GM12878 (cell line): ENCODE results near the gene RRH. TPM values are rescaled to one million over a fixed set of nuclear protein-coding genes. Genes with fewer than 3 reads are reported as not detected.

Experiments used
- ATAC-seq: fragments of 200-7000 bp; cut with Tn5 transposase; 3 replicates; pipeline ENCODE4 v1.9.1; 2020; ENCODE audit warnings: mild to moderate bottlenecking, moderate library complexity
- BruUV-seq: library from RNA; stranded (reverse); fragments of 400-500 nt; replicated peaks from 2 replicates; lab custom pipeline; 2021; lab: Mats Ljungman, UMichigan
- CTCF ChIA-PET: fragments of 300-600 bp; sonication (Branson Sonifier 250); formaldehyde crosslinking; extraction: SDS; loops from one replicate; lab custom pipeline; 2021; ENCODE audit warnings: inconsistent platforms; lab: Yijun Ruan, JAX
- POLR2A ChIA-PET: fragments of 350-600 bp; formaldehyde crosslinking; extraction: SDS; loops from one replicate; lab custom pipeline; 2021; ENCODE audit warnings: inconsistent platforms; lab: Charles Lee
- RAD21 ChIA-PET: fragments of 300-600 bp; sonication (Branson Sonifier 250); formaldehyde crosslinking; loops from one replicate; lab custom pipeline; 2023; ENCODE audit warnings: antibody characterized with exemption; ENCODE audit not compliant: unreplicated experiment; lab: Charles Lee
- SMC1A ChIA-PET: fragments of 300-600 bp; sonication (Branson Sonifier 250); formaldehyde crosslinking; loops from one replicate; lab custom pipeline; 2023; ENCODE audit not compliant: unreplicated experiment, uncharacterized antibody; lab: Charles Lee
- DNase-seq: peaks from one replicate; pipeline ENCODE4 v3.0.0-alpha.2; 2011; ENCODE audit warnings: low read depth, low spot score
- FAIRE-seq: peaks from 3 replicates; lab custom pipeline; 2011; peaks lifted over from hg19 to GRCh38; lab: Jason Lieb, UNC
- H2AFZ ChIP-seq: 2 replicates; pipeline ENCODE4 v1.6.0; 2011; ENCODE audit warnings: low read depth, low read length, control low read depth; ENCODE audit not compliant: control insufficient read depth
- H3K27ac ChIP-seq: 2 replicates; pipeline ENCODE4 v1.5.1; 2011; ENCODE audit warnings: control low read depth; ENCODE audit not compliant: control insufficient read depth, insufficient read depth
- H3K27me3 ChIP-seq, 2 experiments: replicated peaks in 1 of 2; 2 replicates each; pipeline versions ENCODE4 v1.6.0 to v1.6.1; 2011; ENCODE audit warnings: low read length in 1 of 2; ENCODE audit not compliant: control insufficient read depth in 2 of 2, insufficient read depth in 2 of 2
- H3K36me3 ChIP-seq, 2 experiments: 2 replicates each; pipeline ENCODE4 v1.5.1; 2011; ENCODE audit warnings: low read length in 1 of 2; ENCODE audit not compliant: control insufficient read depth in 2 of 2, insufficient read depth in 2 of 2
- H3K4me1 ChIP-seq: 2 replicates; pipeline ENCODE4 v1.6.1; 2011; ENCODE audit warnings: mild to moderate bottlenecking, low read length, moderate library complexity, mixed read lengths; ENCODE audit not compliant: control insufficient read depth, insufficient read depth
- H3K4me2 ChIP-seq: 2 replicates; pipeline ENCODE4 v1.6.0; 2011; ENCODE audit warnings: control low read depth; ENCODE audit not compliant: control insufficient read depth, insufficient read depth
- H3K4me3 ChIP-seq: fragments of 200-600 bp; sonication (generic); 2 replicates; pipeline ENCODE4 v1.5.1; 2016
- H3K79me2 ChIP-seq: 2 replicates; pipeline ENCODE4 v1.6.0; 2011; ENCODE audit warnings: low read length; ENCODE audit not compliant: control insufficient read depth, insufficient read depth
- H3K9ac ChIP-seq: 2 replicates; pipeline ENCODE4 v1.8.0; 2011; ENCODE audit warnings: low read length, control low read depth, mixed read lengths; ENCODE audit not compliant: control insufficient read depth, insufficient read depth
- H3K9me3 ChIP-seq: replicated peaks from 3 replicates; pipeline ENCODE4 v1.5.1; 2011; ENCODE audit warnings: mild to moderate bottlenecking, low read length; ENCODE audit not compliant: control insufficient read depth, insufficient read depth
- H4K20me1 ChIP-seq: 2 replicates; pipeline ENCODE4 v1.6.0; 2011; ENCODE audit not compliant: control insufficient read depth, insufficient read depth
- CBX3 ChIP-seq: fragments of 200-600 bp; sonication (generic); IDR thresholded peaks from 2 replicates; pipeline ENCODE4 v1.6.1; 2016; ENCODE audit warnings: low read depth, borderline replicate concordance
- CREB1 ChIP-seq: IDR thresholded peaks from 2 replicates; pipeline ENCODE4 v1.6.1; 2012; ENCODE audit warnings: low read depth, mild to moderate bottlenecking, inconsistent platforms
- ESRRA ChIP-seq: IDR thresholded peaks from 2 replicates; pipeline ENCODE4 v1.6.1; 2012; ENCODE audit warnings: mild to moderate bottlenecking, low read length, improper control_type of control experiment
- FOXK2 ChIP-seq: fragments of 450-650 bp; IDR thresholded peaks from 2 replicates; pipeline ENCODE4 v1.6.1; 2017; ENCODE audit warnings: mild to moderate bottlenecking, moderate library complexity
- GABPA ChIP-seq: IDR thresholded peaks from 2 replicates; pipeline ENCODE4 v1.6.1; 2014; ENCODE audit warnings: antibody characterized with exemption, low read depth, mild to moderate bottlenecking, inconsistent platforms
- IRF4 ChIP-seq: IDR thresholded peaks from 2 replicates; pipeline ENCODE4 v1.6.1; 2011; ENCODE audit warnings: low read depth, low read length
- JUND ChIP-seq: IDR thresholded peaks from 2 replicates; pipeline ENCODE4 v1.6.1; 2012; ENCODE audit warnings: low read depth, mild to moderate bottlenecking, low read length, improper control_type of control experiment, moderate library complexity
- MXI1 ChIP-seq: fragments of 150-350 bp; IDR thresholded peaks from 2 replicates; pipeline ENCODE4 v1.6.1; 2011; ENCODE audit warnings: low read depth, mild to moderate bottlenecking, inconsistent platforms, low read length, improper control_type of control experiment
- NBN ChIP-seq: fragments of 450-650 bp; IDR thresholded peaks from 2 replicates; pipeline ENCODE4 v1.6.1; 2016
- NFIC ChIP-seq: IDR thresholded peaks from 2 replicates; pipeline ENCODE4 v1.6.1; 2012; ENCODE audit warnings: low read depth, mild to moderate bottlenecking, inconsistent platforms, low read length, moderate library complexity
- POLR2A ChIP-seq: IDR thresholded peaks from 2 replicates; pipeline ENCODE4 v1.6.1; 2011; ENCODE audit warnings: low read depth, mild to moderate bottlenecking, low read length
- POU2F2 ChIP-seq: IDR thresholded peaks from 3 replicates; pipeline ENCODE4 v1.6.1; 2011; ENCODE audit warnings: low read depth, mild to moderate bottlenecking, low read length, borderline replicate concordance
- RBBP5 ChIP-seq: fragments of 200-600 bp; sonication (generic); conservative IDR thresholded peaks from 2 replicates; pipeline ENCODE4 v1.6.1; 2016
- SUPT20H ChIP-seq: IDR thresholded peaks from 2 replicates; pipeline ENCODE4 v1.6.1; 2011; ENCODE audit warnings: low read depth, mild to moderate bottlenecking, low read length, moderate library complexity, borderline replicate concordance; ENCODE audit not compliant: control insufficient read depth
- ZZZ3 ChIP-seq: IDR thresholded peaks from 2 replicates; pipeline ENCODE4 v1.6.1; 2011; ENCODE audit warnings: low read depth; ENCODE audit not compliant: control insufficient read depth, insufficient read length
- WGBS: methylation state at CpG from one replicate; pipeline ENCODE4 v1.1.6; 2016; ENCODE audit warnings: low lambda C conversion rate; ENCODE audit not compliant: insufficient replicate concordance, insufficient coverage; ENCODE audit errors: missing lambda C conversion rate; 5-methylcytosine and 5-hydroxymethylcytosine counted together
- in situ Hi-C: fragments of 300-500 bp; cut with MboI; formaldehyde crosslinking; loops from 9 replicates; pipeline ENCODE4 v1.14.3; 2018; ENCODE audit warnings: mixed read lengths
- intact Hi-C: fragments of 100-400 bp; cut with micrococcal nuclease; formaldehyde crosslinking; loops from one replicate; pipeline ENCODE4 v1.14.2; 2022; ENCODE audit not compliant: unreplicated experiment
- polyA plus RNA-seq, 11 experiments: library from polyadenylated mRNA; depleted of rRNA in 4 of 11; unstranded in 6 of 11; stranded (reverse) in 5 of 11; fragments of >200 nt; fragmentation: Nextera tagmentation in 4 of 11; fragmentation: Illumina TruSeq in 1 of 11; extraction: Ambion mirVana in 4 of 11; extraction: Trizol in 1 of 11; gene quantifications; 1 replicate in 1 of 11; 2 replicates in 10 of 11; pipeline versions ENCODE4 v1.2.1 to v1.2.3, GENCODE V29; 2011 to 2016; ENCODE audit warnings: inconsistent platforms in 2 of 11, missing spikeins in 2 of 11, low read depth in 1 of 11
- total RNA-seq, 4 experiments: library from RNA; depleted of rRNA in 3 of 4; stranded (reverse); fragments of >200 nt in 3 of 4; fragmentation: Illumina TruSeq in 1 of 4; extraction: Trizol in 1 of 4; gene quantifications; 2 replicates each; pipeline versions ENCODE4 v1.2.1 to v1.2.3, GENCODE V29; 2013 to 2021
- TF ChIP-seq, protein P1 (sequence below): fragments of 150-350 bp; IDR thresholded peaks from 2 replicates; pipeline ENCODE4 v1.6.1; 2016; ENCODE audit warnings: low read depth, low read length
- TF ChIP-seq, protein P2 (sequence below): IDR thresholded peaks from 2 replicates; pipeline ENCODE4 v1.6.1; 2012; ENCODE audit warnings: low read depth, low read length, improper control_type of control experiment
- TF ChIP-seq, protein P3 (sequence below): fragments of 450-650 bp; IDR thresholded peaks from 2 replicates; pipeline ENCODE4 v1.6.1; 2017; ENCODE audit warnings: low read depth, mild to moderate bottlenecking, moderate library complexity

The RRH gene
- total and polyA plus RNA-seq, 10 of the 15 experiments (the other 5 are each of a cell fraction or from before 2014, with no cell fraction given), result 0.06 to 0.24 (median 0.12) TPM; not detected in 6

DNA sequence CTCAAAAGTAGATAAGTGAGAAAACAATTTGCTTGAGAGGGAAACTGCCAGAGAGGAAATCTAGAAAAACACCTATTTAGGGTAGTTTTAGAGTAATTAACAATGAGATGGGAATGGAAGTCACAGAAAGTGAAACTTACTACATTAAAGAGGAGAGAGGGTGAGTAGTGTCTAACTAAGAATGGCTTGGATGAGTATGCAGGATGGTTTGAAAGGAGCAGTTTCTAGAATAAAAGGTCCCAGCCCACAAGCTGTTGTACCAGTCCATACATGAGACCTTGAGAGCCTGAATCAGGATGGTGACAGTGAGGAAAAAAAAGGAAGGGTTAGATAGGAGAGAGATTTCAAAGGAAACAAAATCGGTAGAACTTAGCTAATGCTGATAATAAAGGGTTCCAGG is 10.9 kb upstream of the RRH start:
- Histone ChIP-seq H3K9me3 (no peaks in the 10 kb centered on the region), H3K27me3 (no peaks in the 10 kb centered on the region), H3K4me1 (no peaks in the 10 kb centered on the region), H3K4me3 (peak overlapping the region; percentile 96), H3K36me3 (peaks cover 0 to 2% of the 10 kb centered on the region in 2 experiments; a peak in 3 of 4 replicates), H3K79me2 (peaks cover 27% of the 10 kb centered on the region), H4K20me1 (no peaks in the 10 kb centered on the region), H3K4me2 (peak overlapping the region; percentile 80), H2AFZ (no peak overlapping the region), H3K9ac (peak overlapping the region; percentile 89; the same call in 1 of the 2 replicates), H3K27ac (peak overlapping the region; percentile 40)
- ChIA-PET RAD21 (interaction anchor here (0.6 kb wide), 1 partner anchor 133 kb away, joined by 3 read pairs; no protein-coding TSS in a partner anchor), POLR2A (interaction anchor here (0.7 kb wide), 1 partner anchor 86 kb away, joined by 4 read pairs; no protein-coding TSS in a partner anchor), CTCF (interaction anchor here (0.6 to 2.3 kb wide), 4 partner anchors 10 to 384 kb away, joined by 3 to 10 read pairs (median 6); partner anchors contain the start of genes RRH and SEC24B), SMC1A (interaction anchor here (0.7 to 1.3 kb wide), 3 partner anchors 256 to 389 kb away, joined by 3 read pairs; no protein-coding TSS in a partner anchor)
- in situ Hi-C loops, result no loop called here
- ATAC-seq, result 0 out of 3 replicates have a peak, but pooled peaks have one; percentile 5
- WGBS, result 91% methylated on average over 1 of the region's 1 CpG
- BruUV-seq, result no TSS peak
- no peak for DNase-seq
- TF ChIP-seq RBBP5 (no peak), MXI1 (no peak), ESRRA (no peak), JUND (no peak), POLR2A (no peak), FOXK2 (no peak), ZZZ3 (no peak), GABPA (no peak), NBN (no peak), IRF4 (no peak), POU2F2 (no peak), CREB1 (no peak), NFIC (no peak), CBX3 (no peak), SUPT20H (no peak)
- TF ChIP-seq, protein P1, sequence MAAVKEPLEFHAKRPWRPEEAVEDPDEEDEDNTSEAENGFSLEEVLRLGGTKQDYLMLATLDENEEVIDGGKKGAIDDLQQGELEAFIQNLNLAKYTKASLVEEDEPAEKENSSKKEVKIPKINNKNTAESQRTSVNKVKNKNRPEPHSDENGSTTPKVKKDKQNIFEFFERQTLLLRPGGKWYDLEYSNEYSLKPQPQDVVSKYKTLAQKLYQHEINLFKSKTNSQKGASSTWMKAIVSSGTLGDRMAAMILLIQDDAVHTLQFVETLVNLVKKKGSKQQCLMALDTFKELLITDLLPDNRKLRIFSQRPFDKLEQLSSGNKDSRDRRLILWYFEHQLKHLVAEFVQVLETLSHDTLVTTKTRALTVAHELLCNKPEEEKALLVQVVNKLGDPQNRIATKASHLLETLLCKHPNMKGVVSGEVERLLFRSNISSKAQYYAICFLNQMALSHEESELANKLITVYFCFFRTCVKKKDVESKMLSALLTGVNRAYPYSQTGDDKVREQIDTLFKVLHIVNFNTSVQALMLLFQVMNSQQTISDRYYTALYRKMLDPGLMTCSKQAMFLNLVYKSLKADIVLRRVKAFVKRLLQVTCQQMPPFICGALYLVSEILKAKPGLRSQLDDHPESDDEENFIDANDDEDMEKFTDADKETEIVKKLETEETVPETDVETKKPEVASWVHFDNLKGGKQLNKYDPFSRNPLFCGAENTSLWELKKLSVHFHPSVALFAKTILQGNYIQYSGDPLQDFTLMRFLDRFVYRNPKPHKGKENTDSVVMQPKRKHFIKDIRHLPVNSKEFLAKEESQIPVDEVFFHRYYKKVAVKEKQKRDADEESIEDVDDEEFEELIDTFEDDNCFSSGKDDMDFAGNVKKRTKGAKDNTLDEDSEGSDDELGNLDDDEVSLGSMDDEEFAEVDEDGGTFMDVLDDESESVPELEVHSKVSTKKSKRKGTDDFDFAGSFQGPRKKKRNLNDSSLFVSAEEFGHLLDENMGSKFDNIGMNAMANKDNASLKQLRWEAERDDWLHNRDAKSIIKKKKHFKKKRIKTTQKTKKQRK, result no peak
- TF ChIP-seq, protein P2, sequence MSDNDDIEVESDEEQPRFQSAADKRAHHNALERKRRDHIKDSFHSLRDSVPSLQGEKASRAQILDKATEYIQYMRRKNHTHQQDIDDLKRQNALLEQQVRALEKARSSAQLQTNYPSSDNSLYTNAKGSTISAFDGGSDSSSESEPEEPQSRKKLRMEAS, result no peak
- TF ChIP-seq, protein P3, sequence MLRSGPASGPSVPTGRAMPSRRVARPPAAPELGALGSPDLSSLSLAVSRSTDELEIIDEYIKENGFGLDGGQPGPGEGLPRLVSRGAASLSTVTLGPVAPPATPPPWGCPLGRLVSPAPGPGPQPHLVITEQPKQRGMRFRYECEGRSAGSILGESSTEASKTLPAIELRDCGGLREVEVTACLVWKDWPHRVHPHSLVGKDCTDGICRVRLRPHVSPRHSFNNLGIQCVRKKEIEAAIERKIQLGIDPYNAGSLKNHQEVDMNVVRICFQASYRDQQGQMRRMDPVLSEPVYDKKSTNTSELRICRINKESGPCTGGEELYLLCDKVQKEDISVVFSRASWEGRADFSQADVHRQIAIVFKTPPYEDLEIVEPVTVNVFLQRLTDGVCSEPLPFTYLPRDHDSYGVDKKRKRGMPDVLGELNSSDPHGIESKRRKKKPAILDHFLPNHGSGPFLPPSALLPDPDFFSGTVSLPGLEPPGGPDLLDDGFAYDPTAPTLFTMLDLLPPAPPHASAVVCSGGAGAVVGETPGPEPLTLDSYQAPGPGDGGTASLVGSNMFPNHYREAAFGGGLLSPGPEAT, result no peak
- FAIRE-seq, result no peak
- intact Hi-C loops, result loop anchor here (5.0 to 10.0 kb wide), 3 partner anchors 175 to 378 kb away; partner anchors contain the start of genes ELOVL6 and MCUB
